Hematopoietic multipotent progenitor cell treated with erythropoietin and hydrocortisone succinate and interleukin-3 and kit ligand, for 8 days (in vitro differentiated cells): Measurements from ENCODE around the gene KIAA1755.

Source experiments
- DNase-seq: peaks from one replicate; pipeline ENCODE4 v3.0.0-alpha.2; 2015

KIAA1755 gene

DNA sequence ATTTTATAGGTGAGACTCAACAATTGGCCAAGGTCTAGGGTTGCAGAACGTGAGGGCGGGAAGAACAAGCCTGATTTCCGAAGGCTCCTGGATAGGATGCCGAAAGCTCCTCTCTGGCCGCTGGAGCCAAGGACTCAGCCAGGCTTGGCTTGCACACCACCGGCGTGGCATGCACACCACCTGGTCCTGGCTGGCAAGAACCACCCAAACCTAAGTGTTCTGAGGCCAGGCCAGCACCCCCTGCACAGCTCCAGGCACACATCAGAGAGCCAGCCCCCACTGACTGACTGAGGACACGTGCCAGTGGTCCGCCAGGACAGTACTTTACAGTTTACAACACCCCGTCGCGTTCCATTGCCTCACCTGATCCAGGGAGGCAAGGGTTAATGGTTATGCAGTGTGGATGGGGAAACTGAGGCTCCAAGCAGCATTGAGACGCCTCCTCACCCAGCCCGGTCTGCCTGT is 95.9 kb downstream of the KIAA1755 start:
- DNase-seq = no peak

DNA sequence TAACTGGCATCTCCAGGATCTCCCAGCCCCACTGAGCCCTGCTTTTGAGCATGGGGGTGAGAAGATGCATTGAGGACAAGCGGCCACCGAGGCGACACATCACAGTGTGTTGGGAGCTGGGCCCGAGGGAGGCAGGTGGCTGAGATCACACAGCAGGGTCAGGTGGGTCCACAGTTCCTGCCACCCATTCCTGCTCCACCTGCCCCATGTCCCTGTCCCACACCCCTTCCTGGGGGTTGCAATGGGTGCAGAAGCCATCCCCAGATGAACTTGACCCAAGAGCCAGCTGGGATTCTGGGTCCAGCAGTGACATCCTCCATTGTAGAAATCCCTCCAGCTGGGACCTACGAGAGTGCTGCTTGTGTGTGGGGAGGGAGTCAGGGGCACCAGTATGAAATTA is 96.5 kb downstream of the KIAA1755 start:
- DNase-seq = no peak

DNA sequence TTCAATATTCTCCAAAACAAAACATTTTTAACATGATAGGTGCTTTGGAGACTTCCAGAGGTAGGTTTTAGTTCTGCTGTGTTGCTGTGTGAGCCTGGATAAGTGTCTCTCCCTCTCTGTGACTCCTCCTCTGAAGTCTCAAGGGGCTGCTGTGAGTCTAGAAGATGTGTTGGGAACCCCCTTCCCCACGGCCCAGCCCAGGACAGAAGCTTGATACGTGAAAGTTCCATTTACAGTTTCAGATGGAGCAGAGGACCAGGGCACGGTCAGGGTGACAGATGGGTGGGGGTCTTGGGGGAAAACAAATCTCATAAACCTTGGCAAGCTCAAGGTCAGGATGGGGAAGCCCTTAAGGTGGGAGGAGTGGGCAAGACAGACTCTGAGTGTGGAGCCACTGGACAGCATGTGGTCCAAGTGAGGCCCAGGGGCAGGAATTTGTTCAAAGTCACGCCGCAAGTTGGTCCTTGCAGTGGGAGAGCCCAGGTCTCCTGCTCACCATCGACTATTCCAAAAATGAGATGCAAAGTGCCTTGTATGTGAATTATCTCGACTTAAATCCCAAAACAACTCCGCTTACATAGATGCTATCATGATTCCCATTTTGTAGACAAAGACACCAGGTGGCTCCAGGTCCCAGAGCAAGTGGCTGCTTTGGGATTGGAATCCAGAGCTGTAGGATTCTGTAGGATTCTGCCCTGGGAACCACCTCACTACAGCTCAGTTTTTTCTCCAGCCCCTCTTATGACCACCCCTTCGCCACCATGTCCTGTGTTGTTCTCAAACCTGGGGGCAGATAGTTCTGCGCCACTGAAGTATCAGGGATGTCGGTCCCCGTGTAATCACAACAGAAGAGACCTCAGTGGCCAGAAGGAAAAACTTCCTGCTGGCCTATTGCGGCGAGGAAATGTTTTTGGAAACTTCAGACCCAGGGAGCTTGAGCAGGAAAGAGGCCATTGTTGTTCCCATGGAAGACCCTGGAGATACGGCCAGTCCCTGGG is 97.4 kb downstream of the KIAA1755 start:
- no peak for DNase-seq

DNA sequence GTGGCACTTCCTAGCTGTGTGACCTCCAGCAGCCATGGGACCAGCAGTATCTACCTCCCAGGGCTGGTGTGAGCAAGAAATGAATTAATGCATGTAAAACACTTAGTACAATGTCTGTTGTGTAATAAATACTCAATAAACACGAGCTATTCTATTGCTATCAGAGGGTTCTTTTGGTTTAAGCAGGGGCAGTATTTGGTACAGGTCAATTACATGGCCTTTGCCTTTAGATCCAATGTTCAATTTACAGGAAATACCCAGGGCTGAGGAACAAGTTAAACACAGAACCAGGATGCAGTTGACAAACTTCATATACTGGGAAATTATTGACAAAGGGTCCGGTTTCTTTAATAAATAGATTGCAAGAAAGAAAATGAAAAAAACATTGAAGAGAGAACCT is 98.4 kb downstream of the KIAA1755 start:
- DNase-seq = no peak

DNA sequence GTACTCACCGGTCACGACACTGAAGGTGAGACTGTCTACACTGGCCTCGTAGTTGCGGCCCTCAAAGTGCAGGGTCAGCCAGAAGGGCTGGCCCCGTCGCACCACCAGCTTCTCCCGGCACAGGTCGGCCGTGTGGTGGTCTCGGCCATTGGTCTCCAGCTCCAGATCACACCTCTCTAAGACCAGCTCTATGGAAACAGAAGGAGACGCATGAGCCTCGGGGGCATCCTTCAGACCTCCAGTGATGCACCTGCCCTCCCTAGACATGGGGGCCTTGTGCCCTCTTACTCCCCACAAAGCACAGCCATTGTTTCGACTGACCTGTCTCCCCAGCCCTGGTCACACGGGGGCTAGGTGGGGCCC is 99.1 kb downstream of the KIAA1755 start:
- DNase-seq = no peak
